Gastrocnemius medialis (tissue), 4 donors: ENCODE results near the gene AGRP. TPM values are rescaled to one million over a fixed set of nuclear protein-coding genes. Genes with fewer than 3 reads are reported as not detected.

ENCODE experiments used
- ATAC-seq, 2 donors: fragments of 150-250 bp; one replicate each; pipeline ENCODE4 v1.9.1; 2016
- DNase-seq, 2 donors: peaks; one replicate each; pipeline ENCODE4 v3.0.0-alpha.2; 2019
- H3K27ac ChIP-seq, 4 donors: fragments of 200-600 bp; sonication (generic); 1 replicate in 1 of 4; 2 replicates in 3 of 4; pipeline ENCODE4 v1.5.1; 2016 to 2018; ENCODE audit warnings: mild to moderate bottlenecking in 2 of 4, moderate library complexity in 1 of 4
- H3K27me3 ChIP-seq, 3 donors: fragments of 200-600 bp; sonication (generic) in 2 of 3; 1 replicate in 1 of 3; 2 replicates in 2 of 3; pipeline versions ENCODE4 v1.5.1 to v1.6.0; 2016 to 2019; ENCODE audit warnings: mild to moderate bottlenecking in 1 of 3, moderate library complexity in 1 of 3
- H3K36me3 ChIP-seq, 2 donors: fragments of 200-600 bp; sonication (generic) in 1 of 2; one replicate each; pipeline ENCODE4 v1.5.1; 2017 to 2018
- H3K4me1 ChIP-seq, 2 donors: fragments of 200-600 bp; sonication (generic) in 1 of 2; one replicate each; pipeline ENCODE4 v1.5.1; 2016 to 2017; ENCODE audit warnings: mild to moderate bottlenecking in 2 of 2
- H3K4me3 ChIP-seq, 4 donors: fragments of 200-600 bp; sonication (generic) in 3 of 4; 1 replicate in 1 of 4; 2 replicates in 3 of 4; pipeline ENCODE4 v1.5.1; 2016 to 2019; ENCODE audit warnings: mild to moderate bottlenecking in 2 of 4
- H3K9me3 ChIP-seq, 3 donors: fragments of 200-600 bp; sonication (generic) in 2 of 3; 1 replicate in 1 of 3; 2 replicates in 2 of 3; pipeline ENCODE4 v1.5.1; 2016 to 2019
- POLR2A ChIP-seq, 2 donors: fragments of 450-650 bp; IDR thresholded peaks; one replicate each; pipeline ENCODE4 v1.6.1; 2017; ENCODE audit warnings: antibody characterized with exemption in 2 of 2, mild to moderate bottlenecking in 2 of 2, moderate library complexity in 2 of 2
- in situ Hi-C, 4 donors: fragments of 200-750 bp; cut with MboI; loops; one replicate each; pipeline versions ENCODE4 v1.15.0 to v1.8.0; 2017; ENCODE audit warnings: low sequenced_read_pairs in 4 of 4
- intact Hi-C: fragments of 100-400 bp; cut with DNase I; formaldehyde crosslinking; loops from one replicate; pipeline ENCODE4 v1.15.1; 2023; ENCODE audit warnings: low total_unique reads
- total RNA-seq, 4 donors: library from RNA; depleted of rRNA; stranded (reverse); fragments of >200 nt; gene quantifications; one replicate each; pipeline versions ENCODE4 v1.1.0 to v1.2.3, GENCODE V29; 2016
- TF ChIP-seq, protein P1 (sequence below), 5 experiments: fragments of 450-650 bp in 3 of 5; fragments of 200-600 bp in 2 of 5; sonication (generic) in 2 of 5; IDR thresholded peaks in 4 of 5; conservative IDR thresholded peaks in 1 of 5; 1 replicate in 4 of 5; 2 replicates in 1 of 5; pipeline ENCODE4 v1.5.1; 2016 to 2019; ENCODE audit warnings: antibody characterized with exemption in 5 of 5, mild to moderate bottlenecking in 3 of 5, moderate library complexity in 3 of 5

The AGRP gene
- total RNA-seq, 4 donors from 2014 or later, result not detected

- TF ChIP-seq POLR2A (IDR thresholded peaks at IDR 0.05), result no peak
- TF ChIP-seq, protein P1, sequence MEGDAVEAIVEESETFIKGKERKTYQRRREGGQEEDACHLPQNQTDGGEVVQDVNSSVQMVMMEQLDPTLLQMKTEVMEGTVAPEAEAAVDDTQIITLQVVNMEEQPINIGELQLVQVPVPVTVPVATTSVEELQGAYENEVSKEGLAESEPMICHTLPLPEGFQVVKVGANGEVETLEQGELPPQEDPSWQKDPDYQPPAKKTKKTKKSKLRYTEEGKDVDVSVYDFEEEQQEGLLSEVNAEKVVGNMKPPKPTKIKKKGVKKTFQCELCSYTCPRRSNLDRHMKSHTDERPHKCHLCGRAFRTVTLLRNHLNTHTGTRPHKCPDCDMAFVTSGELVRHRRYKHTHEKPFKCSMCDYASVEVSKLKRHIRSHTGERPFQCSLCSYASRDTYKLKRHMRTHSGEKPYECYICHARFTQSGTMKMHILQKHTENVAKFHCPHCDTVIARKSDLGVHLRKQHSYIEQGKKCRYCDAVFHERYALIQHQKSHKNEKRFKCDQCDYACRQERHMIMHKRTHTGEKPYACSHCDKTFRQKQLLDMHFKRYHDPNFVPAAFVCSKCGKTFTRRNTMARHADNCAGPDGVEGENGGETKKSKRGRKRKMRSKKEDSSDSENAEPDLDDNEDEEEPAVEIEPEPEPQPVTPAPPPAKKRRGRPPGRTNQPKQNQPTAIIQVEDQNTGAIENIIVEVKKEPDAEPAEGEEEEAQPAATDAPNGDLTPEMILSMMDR (IDR thresholded peaks at IDR 0.05 in 4 of 5, conservative IDR thresholded peaks at IDR 0.05 in 1 of 5), result no peak
- H3K27ac ChIP-seq, result no peak overlapping the region
- intact Hi-C loops, result no loop called here
- H3K4me1 ChIP-seq, result peaks cover 44 to 69% of the 10 kb centered on the region in 2 donors
- H3K4me3 ChIP-seq, result no peak overlapping the region
- in situ Hi-C loops, result no loop called here
- no peak for ATAC-seq
- H3K36me3 ChIP-seq, result no peaks in the 10 kb centered on the region
- no peaks in the 10 kb centered on the region for H3K9me3 ChIP-seq
- DNase-seq, result no peak
- no peaks in the 10 kb centered on the region for H3K27me3 ChIP-seq
Observed at GRCh38 chr16:67474551-67475455, 8.5 kb downstream of the AGRP start.

DNA sequence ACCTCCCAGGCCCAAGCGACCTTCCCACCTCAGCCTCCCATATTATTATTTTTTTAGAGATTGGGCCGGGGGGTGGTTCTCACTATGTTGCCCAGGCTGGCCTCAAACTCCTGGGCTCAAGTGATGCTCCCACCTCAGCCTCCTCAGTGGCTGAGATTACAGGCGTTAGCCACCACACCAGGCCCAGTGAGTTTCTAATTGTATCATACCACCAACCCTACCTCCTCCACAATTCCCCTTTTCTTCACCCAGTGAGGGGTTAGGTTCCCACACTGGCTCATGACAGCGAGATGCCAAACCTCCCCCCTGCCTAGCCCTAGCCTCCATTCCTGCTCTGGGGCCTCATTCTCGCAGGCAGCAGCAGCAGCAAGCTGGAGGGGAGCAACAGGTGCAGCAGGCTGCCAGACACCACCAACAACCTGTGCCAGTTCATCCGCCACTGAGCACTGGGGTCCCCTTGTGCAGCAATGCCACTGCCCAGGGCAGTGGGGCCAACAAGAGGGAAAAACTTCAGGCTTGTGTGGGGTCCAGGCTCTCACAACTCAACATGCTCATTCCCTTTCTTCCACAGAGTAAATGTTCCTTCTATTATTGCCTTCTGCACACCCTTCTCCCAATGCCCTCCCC, 11.5 kb downstream of the AGRP start:
- Histone ChIP-seq H3K4me1 (peaks cover 58 to 83% of the 10 kb centered on the region in 2 donors), H3K4me3 (no peak overlapping the region), H3K36me3 (no peaks in the 10 kb centered on the region), H3K27ac (no peak overlapping the region), H3K9me3 (no peaks in the 10 kb centered on the region), H3K27me3 (no peaks in the 10 kb centered on the region)
- intact Hi-C loops, result no loop called here
- TF ChIP-seq POLR2A (IDR thresholded peaks at IDR 0.05), result no peak
- TF ChIP-seq, protein P1 (IDR thresholded peaks at IDR 0.05 in 4 of 5, conservative IDR thresholded peaks at IDR 0.05 in 1 of 5), result no peak
- in situ Hi-C loops, result no loop called here
- DNase-seq (no peak), ATAC-seq (no peak)

GRCh38 chr16:67470359-67470758, 13.0 kb downstream of the AGRP start:
- in situ Hi-C loops (no loop called here), intact Hi-C loops (no loop called here)
- no peak for TF ChIP-seq POLR2A (IDR thresholded peaks at IDR 0.05)
- TF ChIP-seq, protein P1 (IDR thresholded peaks at IDR 0.05 in 4 of 5, conservative IDR thresholded peaks at IDR 0.05 in 1 of 5), result no peak
- Histone ChIP-seq H3K4me1 (peaks cover 52 to 76% of the 10 kb centered on the region in 2 donors), H3K4me3 (no peak overlapping the region), H3K27ac (peak overlapping the region; percentile 51 to 74 (median 68)), H3K9me3 (no peaks in the 10 kb centered on the region), H3K36me3 (no peaks in the 10 kb centered on the region), H3K27me3 (no peaks in the 10 kb centered on the region)
- DNase-seq, result peak; percentile 96 to 99
- ATAC-seq, result peak; percentile 98

DNA sequence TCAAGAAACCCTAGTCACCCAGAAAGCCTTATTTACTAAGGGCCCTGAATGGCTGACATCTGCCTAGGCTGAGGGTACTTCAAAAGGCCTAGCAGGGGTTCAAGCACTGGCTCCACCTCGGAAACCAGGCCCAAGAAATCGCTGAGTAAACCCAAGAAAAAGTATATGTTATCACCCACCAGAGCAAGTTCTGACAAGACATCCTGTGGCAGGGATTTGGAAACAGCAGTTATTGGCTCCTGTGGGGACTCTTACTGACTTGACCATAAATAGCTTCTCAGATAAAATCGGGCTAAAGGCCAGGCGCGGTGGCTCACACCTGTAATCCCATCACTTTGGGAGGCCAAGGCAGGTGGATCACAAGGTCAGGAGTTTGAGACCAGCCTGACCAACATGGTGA, 14.6 kb downstream of the AGRP start:
- Histone ChIP-seq H3K4me3 (no peak overlapping the region), H3K27me3 (no peaks in the 10 kb centered on the region), H3K36me3 (no peaks in the 10 kb centered on the region), H3K9me3 (no peaks in the 10 kb centered on the region), H3K27ac (no peak overlapping the region), H3K4me1 (peaks cover 64 to 80% of the 10 kb centered on the region in 2 donors)
- no peak for DNase-seq
- TF ChIP-seq, protein P1 (IDR thresholded peaks at IDR 0.05 in 4 of 5, conservative IDR thresholded peaks at IDR 0.05 in 1 of 5), result no peak
- TF ChIP-seq POLR2A (IDR thresholded peaks at IDR 0.05), result no peak
- ATAC-seq, result no peak
- in situ Hi-C loops (no loop called here), intact Hi-C loops (no loop called here)
